Neutrophil (primary cell): ENCODE results near the gene RAB6B.

Experiments
- H3K27ac ChIP-seq: fragments of 200-600 bp; sonication (generic); 2 replicates; pipeline ENCODE4 v1.5.1; 2016; ENCODE audit warnings: mild to moderate bottlenecking, moderate library complexity
- H3K27me3 ChIP-seq: fragments of 200-600 bp; sonication (generic); 2 replicates; pipeline ENCODE4 v1.6.0; 2016; ENCODE audit warnings: mild to moderate bottlenecking
- H3K36me3 ChIP-seq: fragments of 200-600 bp; sonication (generic); 2 replicates; pipeline ENCODE4 v1.5.1; 2017
- H3K4me1 ChIP-seq, 2 experiments: fragments of 200-600 bp in 1 of 2; sonication (generic) in 1 of 2; 1 replicate in 1 of 2; 2 replicates in 1 of 2; pipeline versions ENCODE4 v1.5.1 to v1.6.1; 2013 to 2016; ENCODE audit warnings: low read depth in 1 of 2, low read length in 1 of 2, mild to moderate bottlenecking in 1 of 2, moderate library complexity in 1 of 2; ENCODE audit not compliant: control insufficient read depth in 1 of 2, insufficient read depth in 1 of 2
- H3K4me3 ChIP-seq, 2 experiments: fragments of 200-600 bp in 1 of 2; sonication (generic) in 1 of 2; 1 replicate in 1 of 2; 2 replicates in 1 of 2; pipeline ENCODE4 v1.5.1; 2013 to 2016; ENCODE audit warnings: low read depth in 1 of 2, low read length in 1 of 2, mild to moderate bottlenecking in 1 of 2, moderate library complexity in 1 of 2
- H3K9me3 ChIP-seq: fragments of 200-600 bp; sonication (generic); 2 replicates; pipeline ENCODE4 v1.5.1; 2016
- CTCF ChIP-seq: fragments of 200-600 bp; sonication (generic); IDR thresholded peaks from 2 replicates; pipeline ENCODE4 v1.5.1; 2016; ENCODE audit warnings: antibody characterized with exemption

Gene RAB6B

DNA sequence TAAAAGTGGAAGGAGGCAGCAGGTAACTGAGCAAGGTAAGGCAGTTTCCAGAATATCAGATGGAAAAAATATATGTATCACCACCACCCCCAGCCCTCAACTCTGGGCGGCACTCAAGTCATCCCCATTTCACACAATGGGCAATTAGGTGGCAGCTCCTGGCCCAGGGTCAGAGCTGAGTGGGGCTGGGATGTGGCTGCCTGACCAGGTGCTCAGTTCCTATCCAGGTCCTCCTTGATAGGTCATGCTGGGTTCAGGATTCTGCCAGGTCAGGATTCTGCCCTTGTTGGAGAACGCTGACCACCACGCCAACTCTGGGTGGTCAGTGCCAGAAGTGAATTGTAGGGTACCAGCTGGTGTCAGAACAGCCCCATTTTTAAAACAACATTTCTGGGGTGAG, 29.5 kb downstream of the RAB6B start:
- no peaks in the 10 kb centered on the region for H3K27me3 ChIP-seq
- TF ChIP-seq CTCF = no peak

GRCh38 chr3:133865136-133865855, 30.4 kb downstream of the RAB6B start:
- H3K27me3 ChIP-seq = no peaks in the 10 kb centered on the region
- H3K9me3 ChIP-seq = no peaks in the 10 kb centered on the region
- H3K4me3 ChIP-seq = no peak overlapping the region
- H3K27ac ChIP-seq = no peak overlapping the region
- H3K4me1 ChIP-seq = no peaks in the 10 kb centered on the region
- H3K36me3 ChIP-seq = no peaks in the 10 kb centered on the region
- TF ChIP-seq CTCF = no peak

More for the DNA sequence above, 29.5 kb downstream of the RAB6B start:
- Histone ChIP-seq H3K36me3 (no peaks in the 10 kb centered on the region), H3K9me3 (no peaks in the 10 kb centered on the region), H3K4me3 (no peak overlapping the region), H3K27ac (no peak overlapping the region), H3K4me1 (no peaks in the 10 kb centered on the region)

- no peak for TF ChIP-seq CTCF
- no peak overlapping the region for H3K27ac ChIP-seq
- no peaks in the 10 kb centered on the region for H3K36me3 ChIP-seq
- H3K9me3 ChIP-seq = no peaks in the 10 kb centered on the region
- H3K4me3 ChIP-seq = no peak overlapping the region
- no peaks in the 10 kb centered on the region for H3K27me3 ChIP-seq
- no peaks in the 10 kb centered on the region for H3K4me1 ChIP-seq
Observed at GRCh38 chr3:133864616-133865015, 31.1 kb downstream of the RAB6B start.

DNA sequence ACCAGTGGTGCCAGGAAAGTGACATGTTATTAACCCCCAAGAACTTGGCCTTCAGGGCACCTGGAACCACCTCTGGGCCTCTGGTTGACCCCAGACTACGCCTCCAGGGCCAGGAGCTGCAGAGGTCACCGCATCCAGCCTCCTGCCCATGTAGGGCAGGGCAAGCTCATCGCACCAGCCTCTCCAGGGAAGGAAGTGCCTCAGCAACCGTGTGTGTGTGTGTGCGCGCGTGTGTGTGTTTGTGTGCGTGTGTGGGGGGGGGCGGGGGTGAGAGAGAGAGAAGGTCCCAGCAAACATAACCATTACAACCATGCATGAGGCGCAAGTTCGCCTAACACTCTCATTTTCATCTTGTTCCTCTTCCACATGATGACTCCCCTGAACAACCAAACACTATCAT, 31.8 kb downstream of the RAB6B start:
- no peak for TF ChIP-seq CTCF
- Histone ChIP-seq H3K27me3 (no peaks in the 10 kb centered on the region), H3K36me3 (no peaks in the 10 kb centered on the region), H3K27ac (no peak overlapping the region), H3K4me3 (no peak overlapping the region), H3K9me3 (no peaks in the 10 kb centered on the region), H3K4me1 (no peaks in the 10 kb centered on the region)

DNA sequence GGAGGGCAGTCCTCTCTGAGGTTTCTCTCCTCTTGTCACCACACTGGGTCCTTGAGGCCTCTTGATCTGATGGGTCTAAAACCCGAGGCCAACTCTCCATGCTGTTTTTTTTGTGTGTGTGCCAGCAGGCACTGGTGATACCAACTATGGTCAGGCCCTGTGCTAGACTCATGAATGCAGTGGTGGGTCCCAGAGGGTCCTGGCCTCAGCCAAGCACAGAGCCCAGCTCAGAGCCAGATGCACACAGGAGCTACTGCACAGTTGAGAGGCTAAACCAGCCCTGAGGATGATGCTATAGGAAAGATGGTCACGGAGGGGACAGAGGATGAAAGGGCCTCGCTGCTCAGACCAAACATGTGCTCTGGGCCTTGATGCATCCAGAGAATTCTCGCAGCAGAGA, 33.5 kb downstream of the RAB6B start:
- Histone ChIP-seq H3K4me3 (no peak overlapping the region), H3K4me1 (peaks cover 0 to 5% of the 10 kb centered on the region in 2 experiments), H3K9me3 (no peaks in the 10 kb centered on the region), H3K36me3 (no peaks in the 10 kb centered on the region), H3K27ac (no peak overlapping the region), H3K27me3 (no peaks in the 10 kb centered on the region)
- no peak for TF ChIP-seq CTCF
